Ectodermal cell (in vitro differentiated cells): ENCODE results near the gene GID4.

Source experiments
- H3K27ac ChIP-seq: 2 replicates; pipeline ENCODE4 v1.7.0; 2013; ENCODE audit warnings: mild to moderate bottlenecking, low read depth, low read length; ENCODE audit not compliant: insufficient read depth, poor library complexity, severe bottlenecking
- H3K27me3 ChIP-seq: 2 replicates; pipeline ENCODE4 v1.7.0; 2013; ENCODE audit warnings: mild to moderate bottlenecking, low read length; ENCODE audit not compliant: insufficient read depth, control insufficient read depth, poor library complexity, severe bottlenecking
- H3K36me3 ChIP-seq: one replicate; pipeline ENCODE4 v1.7.0; 2013; ENCODE audit warnings: low read length; ENCODE audit not compliant: control insufficient read depth, insufficient read depth
- H3K4me1 ChIP-seq: one replicate; pipeline ENCODE4 v1.7.0; 2013; ENCODE audit warnings: low read length; ENCODE audit not compliant: control insufficient read depth, insufficient read depth
- H3K4me3 ChIP-seq: 2 replicates; pipeline ENCODE4 v1.7.0; 2013; ENCODE audit warnings: low read depth, low read length, control low read depth; ENCODE audit not compliant: insufficient read depth
- H3K9me3 ChIP-seq: 2 replicates; pipeline ENCODE4 v1.7.0; 2013; ENCODE audit warnings: mild to moderate bottlenecking, low read length, moderate library complexity; ENCODE audit not compliant: control insufficient read depth
- WGBS, 2 experiments: methylation state at CpG; one replicate each; pipeline ENCODE4 v1.1.7; 2013; ENCODE audit warnings: missing lambda C conversion rate in 2 of 2; 5-methylcytosine and 5-hydroxymethylcytosine counted together

The GID4 gene

GRCh38 chr17:18108401-18109312 is 69.4 kb downstream of the GID4 start, which contains the start of gene MYO15A:
MYO15A (plus strand) TSS chr17:18108756; CDS start chr17:18118801, 10,045 bp downstream.
- Histone ChIP-seq H3K27ac (no peak within 1 kb of the TSS), H3K4me1 (peaks cover 9% of the 10 kb centered on the region), H3K36me3 (no peaks in the 10 kb centered on the region), H3K9me3 (no peaks in the 10 kb centered on the region), H3K4me3 (no peak within 1 kb of the TSS), H3K27me3 (no peaks in the 10 kb centered on the region)
- WGBS, 2 experiments: 90 to 91% methylated on average over 17 of the region's 17 CpGs

GRCh38 chr17:18109935-18110485 is 70.8 kb downstream of the GID4 start:
- H3K36me3 ChIP-seq: no peaks in the 10 kb centered on the region
- WGBS, 2 experiments: 83% methylated on average over 9 to 10 of the region's 10 CpGs
- H3K4me3 ChIP-seq: no peak overlapping the region
- no peaks in the 10 kb centered on the region for H3K9me3 ChIP-seq
- H3K27me3 ChIP-seq: no peaks in the 10 kb centered on the region
- peaks cover 9% of the 10 kb centered on the region for H3K4me1 ChIP-seq
- no peak overlapping the region for H3K27ac ChIP-seq

GRCh38 chr17:18110636-18111145 is 71.5 kb downstream of the GID4 start:
- no peaks in the 10 kb centered on the region for H3K36me3 ChIP-seq
- no peaks in the 10 kb centered on the region for H3K9me3 ChIP-seq
- H3K27ac ChIP-seq: no peak overlapping the region
- 72% methylated on average over 4 of the region's 4 CpGs for WGBS, 2 experiments
- H3K27me3 ChIP-seq: no peaks in the 10 kb centered on the region
- H3K4me1 ChIP-seq: peaks cover 9% of the 10 kb centered on the region
- H3K4me3 ChIP-seq: no peak overlapping the region

- Histone ChIP-seq H3K27ac (no peak overlapping the region), H3K4me3 (no peak overlapping the region), H3K27me3 (no peaks in the 10 kb centered on the region), H3K36me3 (no peaks in the 10 kb centered on the region), H3K4me1 (peaks cover 9% of the 10 kb centered on the region), H3K9me3 (no peaks in the 10 kb centered on the region)
- 86 to 91% methylated on average over 6 of the region's 6 CpGs for WGBS, 2 experiments
Observed at GRCh38 chr17:18111330-18111971, 72.2 kb downstream of the GID4 start.

- Histone ChIP-seq H3K4me1 (peaks cover 21% of the 10 kb centered on the region), H3K9me3 (no peaks in the 10 kb centered on the region), H3K27me3 (no peaks in the 10 kb centered on the region), H3K36me3 (no peaks in the 10 kb centered on the region), H3K4me3 (no peak overlapping the region), H3K27ac (no peak overlapping the region)
- 82 to 85% methylated on average over 7 of the region's 7 CpGs for WGBS, 2 experiments
Observed at GRCh38 chr17:18115517-18115916, 76.3 kb downstream of the GID4 start.

GRCh38 chr17:18116078-18116477 is 76.9 kb downstream of the GID4 start:
- H3K27me3 ChIP-seq: no peaks in the 10 kb centered on the region
- H3K4me3 ChIP-seq: no peak overlapping the region
- no peak overlapping the region for H3K27ac ChIP-seq
- no peaks in the 10 kb centered on the region for H3K36me3 ChIP-seq
- WGBS, 2 experiments: 91% methylated on average over 5 of the region's 5 CpGs
- peaks cover 21% of the 10 kb centered on the region for H3K4me1 ChIP-seq
- H3K9me3 ChIP-seq: no peaks in the 10 kb centered on the region

- Histone ChIP-seq H3K27ac (no peak overlapping the region), H3K9me3 (no peaks in the 10 kb centered on the region), H3K4me3 (no peak overlapping the region), H3K27me3 (no peaks in the 10 kb centered on the region), H3K36me3 (no peaks in the 10 kb centered on the region), H3K4me1 (peaks cover 12% of the 10 kb centered on the region)
- 87 to 94% methylated on average over 1 of the region's 1 CpG for WGBS, 2 experiments
Observed at GRCh38 chr17:18117533-18117932, 78.3 kb downstream of the GID4 start.
